ENCODE data around the gene NEURL1B.

The NEURL1B gene

DNA sequence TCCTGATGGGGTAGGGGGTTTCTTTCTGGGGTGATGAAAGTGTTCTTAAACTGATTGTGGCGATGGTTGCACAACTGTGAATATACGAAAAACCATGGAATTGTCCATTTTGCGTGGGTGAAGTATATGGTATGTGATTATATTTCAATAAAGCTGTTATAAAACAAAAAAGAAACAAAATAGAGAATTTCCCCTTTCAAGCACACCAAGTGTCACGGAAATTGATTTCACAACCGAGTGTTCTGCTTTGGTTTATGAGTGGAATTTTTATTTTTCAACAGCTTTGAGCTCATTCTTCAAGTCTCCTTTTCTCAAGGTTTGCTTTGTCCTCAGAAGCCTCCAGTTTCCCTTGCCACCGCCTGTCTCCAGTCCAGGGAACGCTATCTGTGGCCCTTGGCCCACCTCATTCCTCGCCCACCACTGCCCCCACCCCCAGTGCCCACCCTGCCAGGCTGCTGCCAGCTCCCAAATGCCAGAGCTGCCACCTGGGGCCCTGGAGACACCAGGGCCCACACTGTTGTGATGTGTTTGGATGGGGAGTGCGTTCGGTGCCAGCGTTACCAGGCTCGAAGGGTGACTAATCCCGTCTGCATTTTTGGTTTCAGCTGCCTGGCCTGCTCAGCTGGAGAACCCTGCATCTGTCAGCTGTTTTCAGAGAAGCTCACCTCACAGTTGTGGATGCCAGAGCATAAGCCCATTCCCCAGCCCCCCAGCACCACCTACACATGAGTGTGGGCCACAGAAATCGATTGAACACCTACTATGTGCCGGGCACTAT is 99.6 kb downstream of the NEURL1B start:
- DNase-seq = no peak

Measured in stimulated activated CD4-positive, alpha-beta T cell treated with anti-CD3 and anti-CD28 coated beads, Interleukin-2, amount 100 ng/mL, for 48 hours (primary cell).